NK-92 (cell line): ENCODE measurements around the gene ZKSCAN8.

Experiments
- DNase-seq: peaks from one replicate; lab custom pipeline; 2025; ENCODE audit not compliant: unreplicated experiment; lab: John Stamatoyannopoulos, UW

ZKSCAN8 gene

DNA sequence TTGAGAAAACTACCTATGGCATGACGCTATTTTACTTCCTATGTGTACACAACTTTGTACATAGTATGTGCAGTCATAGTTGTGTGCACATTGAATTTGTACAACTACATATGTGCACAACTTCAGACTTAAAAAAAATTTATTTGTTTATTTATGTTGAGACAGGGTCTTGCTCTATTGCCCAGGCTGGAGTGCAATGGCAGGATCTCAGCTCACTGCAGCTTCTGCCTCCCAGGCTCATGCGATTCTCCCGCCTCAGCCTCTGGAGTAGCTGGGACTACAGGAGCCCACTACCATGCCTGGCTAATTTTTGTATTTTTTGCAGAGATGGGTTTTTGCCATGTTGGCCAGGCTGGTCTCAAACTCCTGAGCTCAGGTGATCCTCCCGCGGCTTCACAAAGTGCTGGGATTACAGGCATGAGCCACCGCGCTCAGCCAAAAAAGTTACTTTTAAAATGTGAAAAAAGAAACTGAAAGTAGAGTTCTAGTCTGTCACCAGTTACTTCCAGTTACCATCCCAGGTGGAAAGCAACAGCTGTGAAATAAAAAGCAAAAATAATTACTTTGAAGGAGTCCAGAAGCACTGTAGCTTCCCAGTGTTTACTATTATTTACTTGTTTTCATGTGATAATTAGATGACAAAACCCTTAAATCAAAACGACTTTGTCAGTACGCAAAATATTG, 1.7 kb upstream of the ZKSCAN8 start:
- no peak for DNase-seq

DNA sequence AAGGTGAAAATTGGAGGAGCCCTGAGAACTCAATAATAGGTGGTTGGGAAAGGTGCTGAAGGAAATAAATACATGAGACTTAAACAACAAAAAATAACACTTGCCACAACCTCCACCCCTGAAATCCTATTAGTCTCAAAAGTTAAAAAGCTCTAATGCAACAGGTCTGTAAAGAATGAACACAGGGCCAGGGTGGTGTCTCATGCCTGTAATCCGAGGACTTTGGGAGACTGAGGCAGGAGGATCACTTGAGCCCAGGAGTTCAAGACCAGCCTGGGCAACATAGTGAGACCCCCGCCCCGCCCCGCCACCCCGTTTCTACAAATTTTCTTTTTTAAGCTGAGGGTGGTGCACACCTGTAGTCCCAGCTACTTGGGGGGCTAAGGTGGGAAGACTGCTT, 1.1 kb upstream of the ZKSCAN8 start:
- DNase-seq, result no peak

DNA sequence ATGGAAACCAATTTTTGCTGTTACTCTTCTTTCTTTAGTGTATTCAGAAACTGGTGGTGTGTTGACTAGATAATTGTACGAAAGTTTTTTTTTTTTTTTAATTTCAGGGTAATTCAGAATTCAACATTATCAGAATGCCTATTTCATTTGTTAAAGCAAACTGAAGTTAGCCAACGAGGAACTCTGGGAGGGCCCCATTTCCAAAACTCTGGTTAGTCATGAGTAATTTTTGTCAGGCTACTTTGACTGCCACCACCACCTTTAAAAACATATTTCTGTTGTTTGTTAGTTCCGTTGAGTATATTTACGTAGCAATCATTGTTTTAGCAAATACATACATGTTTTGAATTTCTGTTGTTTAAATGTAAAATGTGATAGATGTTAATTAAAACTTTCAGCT, 763 bp downstream of the ZKSCAN8 start:
- no peak for DNase-seq

DNA sequence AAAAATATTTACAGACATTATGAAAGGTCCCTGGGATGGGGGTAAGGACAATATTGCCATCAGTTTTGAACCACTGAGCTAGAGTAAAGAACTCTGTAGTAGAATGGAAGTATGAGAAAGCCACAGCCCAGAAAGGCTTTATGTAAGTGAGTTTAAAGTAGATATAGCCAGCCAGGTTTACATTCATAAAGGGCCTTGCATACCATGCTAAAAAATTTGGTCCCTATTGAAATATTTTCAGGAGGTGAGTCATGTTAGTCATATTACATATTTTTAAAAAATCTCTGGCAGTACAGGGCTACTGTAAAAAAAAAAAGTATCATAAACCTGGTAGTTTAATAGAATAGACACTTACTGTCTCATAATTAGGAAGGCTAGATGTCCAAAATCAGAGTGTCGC, 3.5 kb downstream of the ZKSCAN8 start:
- no peak for DNase-seq

DNA sequence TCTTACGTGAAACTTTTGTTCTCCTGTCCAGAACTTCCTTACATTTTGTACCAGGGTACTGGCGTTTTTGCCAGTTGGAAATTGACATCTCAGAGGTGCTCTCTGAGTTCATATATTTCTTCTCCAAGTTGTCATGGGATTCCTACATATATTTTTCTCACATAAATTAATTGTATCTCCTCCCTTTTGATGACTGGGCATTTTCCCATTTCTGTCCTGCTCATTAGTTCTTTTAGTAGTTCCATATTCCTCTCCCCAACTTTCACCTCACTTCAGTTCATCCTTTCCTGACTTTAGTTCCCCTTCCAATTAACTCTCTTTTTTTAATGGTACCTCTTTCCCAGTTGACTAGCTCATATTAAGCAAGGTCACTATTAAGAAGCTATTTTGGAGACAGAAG, 10.8 kb downstream of the ZKSCAN8 start:
- no peak for DNase-seq

DNA sequence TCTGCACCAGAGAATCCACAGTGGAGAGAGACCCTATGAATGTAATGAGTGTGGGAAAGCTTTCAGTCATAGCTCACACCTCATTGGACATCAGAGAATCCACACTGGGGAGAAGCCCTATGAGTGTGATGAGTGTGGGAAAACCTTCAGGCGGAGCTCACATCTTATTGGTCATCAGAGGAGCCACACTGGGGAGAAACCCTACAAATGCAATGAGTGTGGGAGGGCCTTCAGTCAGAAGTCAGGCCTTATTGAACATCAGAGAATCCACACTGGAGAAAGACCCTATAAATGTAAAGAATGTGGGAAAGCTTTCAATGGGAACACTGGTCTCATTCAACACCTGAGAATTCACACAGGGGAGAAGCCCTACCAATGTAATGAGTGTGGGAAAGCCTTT, 11.9 kb downstream of the ZKSCAN8 start:
- DNase-seq, result no peak

DNA sequence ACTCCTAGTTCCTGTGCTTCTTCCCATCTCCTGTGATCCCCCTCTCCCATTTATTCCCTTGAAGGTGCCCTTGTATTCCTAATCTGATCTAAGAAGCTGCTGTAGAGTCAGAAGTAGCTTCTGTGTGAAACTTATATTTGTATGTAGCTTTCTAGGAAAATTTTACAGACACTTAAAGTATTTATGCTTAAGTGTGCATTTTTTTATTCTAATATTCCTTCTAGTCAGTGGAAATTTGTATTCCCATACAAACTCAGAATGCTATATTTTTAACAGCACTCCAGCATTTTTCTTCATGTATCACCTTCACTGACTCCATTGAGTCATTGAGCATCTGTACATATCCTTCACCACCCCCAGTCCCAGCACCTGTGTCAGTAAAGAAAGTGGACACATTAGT, 12.7 kb downstream of the ZKSCAN8 start:
- no peak for DNase-seq

DNA sequence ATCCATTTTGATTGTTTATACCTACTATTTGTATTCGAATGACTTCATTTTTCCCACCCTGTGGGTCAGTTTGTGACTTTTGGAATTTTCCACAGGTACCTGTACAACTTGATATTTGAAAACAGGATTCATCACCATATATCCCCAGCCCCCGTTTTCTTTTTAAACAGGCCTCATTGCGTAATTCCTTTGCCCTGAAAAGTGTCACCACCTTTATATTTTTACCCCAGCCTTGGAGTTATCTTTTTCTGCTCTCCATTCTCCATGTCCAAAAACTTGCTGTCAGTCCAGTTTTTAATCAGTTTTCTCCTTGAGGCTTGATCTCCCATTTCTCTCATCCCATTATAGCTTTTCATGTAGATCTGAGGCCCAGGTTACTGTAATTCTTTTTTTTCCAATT, 16.6 kb downstream of the ZKSCAN8 start:
- DNase-seq, result no peak

DNA sequence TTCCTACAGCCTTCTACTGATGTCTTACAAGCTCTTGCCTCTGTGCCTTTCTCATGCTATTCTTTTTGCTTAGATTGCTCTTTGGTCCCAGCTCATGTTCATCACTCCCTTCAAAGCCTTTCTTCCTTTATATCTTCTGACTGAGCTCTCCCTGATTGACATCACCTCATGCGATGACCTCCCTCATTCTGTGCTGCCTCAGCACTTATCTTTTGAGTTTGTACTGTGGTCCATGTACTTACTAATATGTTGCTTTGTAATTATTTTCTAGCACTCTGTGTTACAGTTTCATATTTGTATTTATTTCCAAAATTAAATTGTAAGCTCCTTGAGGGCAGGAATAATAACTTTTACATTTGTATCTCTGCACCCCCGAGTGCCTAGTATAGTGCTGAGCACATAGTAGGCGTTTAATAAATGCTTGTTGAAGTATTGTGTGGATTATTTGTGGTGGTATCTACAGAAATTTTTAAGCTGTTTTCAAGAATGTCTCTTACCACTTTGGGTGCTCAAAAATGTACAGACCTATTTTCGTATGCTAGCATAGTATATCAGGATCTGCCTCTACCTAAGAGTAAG, 17.4 kb downstream of the ZKSCAN8 start:
- DNase-seq, result no peak

DNA sequence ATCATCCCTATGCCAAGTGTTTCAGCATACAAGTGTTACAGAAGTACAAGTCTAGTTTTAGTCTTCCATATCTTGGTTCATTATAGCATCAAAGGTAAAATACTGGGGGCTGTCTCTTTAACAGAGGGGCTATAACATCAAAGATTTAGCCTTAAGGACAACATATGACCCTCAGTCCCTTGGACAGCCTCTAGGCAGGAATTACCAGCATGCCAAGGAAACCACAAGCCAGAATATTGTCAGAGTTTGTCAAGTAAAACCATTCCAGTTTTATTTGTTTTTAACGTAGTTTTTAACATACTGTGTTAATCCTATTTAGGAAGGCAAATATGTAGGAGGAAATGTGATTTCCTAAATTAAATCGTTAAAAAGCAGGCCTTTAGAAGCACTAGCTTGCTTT, 18.6 kb downstream of the ZKSCAN8 start:
- DNase-seq, result no peak

DNA sequence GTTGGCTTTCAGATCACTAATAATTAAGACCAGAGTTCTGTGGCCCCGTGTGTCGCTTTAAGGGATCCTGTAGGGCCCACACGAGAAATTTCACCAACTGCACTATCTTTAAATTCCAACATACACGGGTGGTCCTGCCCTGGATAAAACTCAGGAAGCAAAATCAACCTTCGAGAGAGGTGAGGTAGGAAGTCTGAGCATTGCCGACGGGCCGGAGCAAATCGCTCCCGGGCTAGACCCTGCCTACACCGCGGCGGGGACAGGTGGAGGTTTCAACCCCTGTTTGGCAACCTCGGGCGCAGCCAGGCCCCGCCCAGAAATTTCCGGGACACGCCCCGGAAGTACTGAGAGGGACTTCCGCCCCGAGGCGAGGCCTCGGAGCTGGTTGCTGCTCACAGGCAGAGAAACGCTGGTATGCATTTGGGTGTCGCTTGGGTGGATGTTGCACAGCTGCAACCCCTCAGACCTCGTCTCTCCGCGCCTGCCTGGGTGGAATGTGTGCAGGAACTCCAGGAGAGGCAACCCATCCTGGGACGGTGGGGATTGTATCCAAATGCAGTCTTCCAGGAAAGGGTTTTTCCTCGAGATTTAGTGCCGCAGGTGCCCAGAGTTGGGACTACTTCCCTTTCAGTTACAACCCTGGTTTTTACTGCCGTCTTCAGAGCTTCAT, 19.9 kb downstream of the ZKSCAN8 start:
- DNase-seq, result peak; percentile 15

DNA sequence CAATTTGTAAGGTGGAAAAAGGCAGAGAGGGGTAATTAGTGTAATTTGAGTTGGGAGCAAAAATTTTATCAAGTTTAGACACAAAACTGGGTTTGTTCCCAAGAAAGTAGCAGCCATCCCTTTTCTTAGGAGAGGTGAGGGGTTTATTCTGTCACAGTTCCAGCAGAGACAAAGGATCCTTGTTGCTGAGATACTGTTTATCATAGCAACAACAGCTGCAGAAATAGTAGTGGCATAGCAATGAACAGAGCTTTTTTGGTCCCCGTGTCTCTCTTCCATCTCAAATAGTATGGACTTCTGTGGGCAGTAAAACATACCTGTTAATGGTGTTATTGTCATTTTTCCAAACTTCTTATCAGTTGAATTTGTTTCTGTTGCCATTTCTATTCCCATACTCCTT, 23.9 kb downstream of the ZKSCAN8 start:
- DNase-seq, result no peak

DNA sequence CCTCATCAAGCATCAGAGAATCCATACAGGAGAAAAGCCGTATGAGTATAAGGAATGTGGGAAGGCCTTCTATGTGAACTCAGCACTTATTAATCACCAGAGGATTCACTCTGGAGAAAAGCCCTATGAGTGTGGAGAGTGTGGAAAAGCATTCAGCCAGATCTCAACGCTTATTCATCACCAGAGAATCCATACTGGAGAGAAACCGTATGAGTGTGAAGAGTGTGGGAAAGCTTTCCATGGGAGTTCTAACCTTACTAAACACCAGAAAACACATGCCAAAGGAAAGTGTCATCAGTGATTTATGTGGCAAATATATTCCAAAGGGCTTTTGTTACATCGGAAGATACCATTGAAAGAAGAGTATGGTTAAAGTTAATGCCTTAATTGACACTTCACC, 25.4 kb downstream of the ZKSCAN8 start:
- no peak for DNase-seq

DNA sequence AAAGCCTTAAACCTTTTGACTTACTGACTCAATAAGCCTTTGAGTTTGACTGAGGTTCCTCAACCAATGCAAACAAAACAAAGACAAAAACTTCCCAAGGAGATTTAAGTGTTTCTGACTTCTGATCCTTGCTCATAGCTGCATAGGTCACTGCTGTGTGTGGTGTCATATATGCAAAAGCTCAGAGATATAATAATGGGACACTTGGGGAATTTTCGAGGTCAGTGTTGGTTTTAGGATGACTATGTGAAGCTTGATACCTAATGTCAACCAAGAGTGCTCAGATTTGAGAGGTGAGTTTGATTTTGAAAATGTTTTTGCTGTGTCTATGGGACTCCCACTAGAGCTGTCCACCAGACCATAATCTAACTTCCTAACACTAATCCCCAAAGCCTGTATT, 26.2 kb downstream of the ZKSCAN8 start:
- DNase-seq, result no peak

DNA sequence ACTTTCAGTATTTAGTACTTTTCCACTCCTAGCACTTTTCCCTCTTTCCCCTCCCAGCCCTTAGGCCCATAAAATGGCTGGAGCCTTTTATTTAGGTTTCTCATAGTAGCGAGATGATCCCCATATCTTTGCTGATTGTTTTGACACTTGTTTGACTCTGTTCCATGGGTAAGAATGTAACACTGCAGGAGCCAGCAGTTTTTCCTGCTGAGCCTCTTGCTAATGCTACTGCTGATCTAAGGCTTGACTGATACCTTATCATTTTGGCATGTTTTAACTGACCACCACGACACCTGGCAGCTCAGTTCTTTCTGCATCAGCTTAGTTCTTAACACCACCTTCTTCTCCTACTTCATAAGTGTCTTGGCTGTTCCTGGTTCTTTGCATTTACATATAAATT, 29.6 kb downstream of the ZKSCAN8 start:
- DNase-seq, result no peak

DNA sequence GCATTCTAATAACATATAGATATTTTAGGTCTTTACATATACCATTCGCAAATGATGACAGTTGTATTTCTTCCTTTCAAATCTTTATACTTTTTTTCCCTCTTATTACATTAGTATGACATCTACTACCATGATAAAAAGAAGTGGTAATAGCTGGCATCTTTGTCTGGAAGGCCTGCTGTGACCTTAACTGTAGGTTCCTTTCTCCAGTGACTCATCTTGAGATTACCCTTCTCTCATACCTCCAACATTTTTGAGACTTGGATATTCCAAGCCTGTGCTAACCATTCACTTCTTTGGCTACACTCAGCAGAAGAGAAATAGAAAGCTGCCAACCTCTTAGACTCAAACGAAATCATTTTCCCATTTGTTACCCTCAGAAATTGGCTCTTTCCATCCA, 30.3 kb downstream of the ZKSCAN8 start:
- no peak for DNase-seq

DNA sequence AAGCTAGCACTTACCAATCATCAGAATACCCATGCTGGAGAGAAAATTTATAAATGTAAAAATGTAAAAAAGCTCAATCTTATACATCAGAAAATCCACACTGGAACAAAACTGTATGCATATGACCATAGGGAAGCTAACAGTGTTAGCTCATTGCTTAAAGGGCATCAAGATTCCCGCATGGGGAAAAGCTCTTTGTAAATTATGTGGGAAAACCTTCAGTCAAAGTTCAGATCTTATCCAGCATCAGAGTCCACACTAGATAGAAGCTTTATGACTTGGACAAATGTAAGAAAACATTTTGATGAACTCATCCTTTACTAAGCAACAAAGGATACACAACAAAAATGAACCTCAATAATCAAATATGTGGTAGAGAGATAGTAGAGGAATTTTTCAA, 34.7 kb downstream of the ZKSCAN8 start:
- no peak for DNase-seq

DNA sequence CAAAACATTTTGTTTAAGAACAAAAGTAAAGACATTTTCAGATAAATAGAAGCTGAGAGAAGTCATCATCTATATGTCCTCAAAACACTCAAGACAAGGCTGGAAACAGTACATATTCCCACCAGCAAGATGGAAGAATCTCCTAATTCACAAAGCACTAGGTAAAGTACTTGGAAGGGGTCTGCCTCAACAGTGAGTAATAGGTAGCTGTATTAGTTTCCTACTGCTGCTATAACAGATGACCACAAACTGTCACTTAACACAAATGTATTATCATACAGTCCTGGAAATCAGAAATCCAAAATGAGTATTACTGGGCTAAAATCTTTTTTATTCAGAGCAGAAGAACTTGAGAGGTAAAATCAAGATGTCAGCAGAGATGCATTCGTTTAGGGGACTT, 40.6 kb downstream of the ZKSCAN8 start:
- DNase-seq, result no peak

DNA sequence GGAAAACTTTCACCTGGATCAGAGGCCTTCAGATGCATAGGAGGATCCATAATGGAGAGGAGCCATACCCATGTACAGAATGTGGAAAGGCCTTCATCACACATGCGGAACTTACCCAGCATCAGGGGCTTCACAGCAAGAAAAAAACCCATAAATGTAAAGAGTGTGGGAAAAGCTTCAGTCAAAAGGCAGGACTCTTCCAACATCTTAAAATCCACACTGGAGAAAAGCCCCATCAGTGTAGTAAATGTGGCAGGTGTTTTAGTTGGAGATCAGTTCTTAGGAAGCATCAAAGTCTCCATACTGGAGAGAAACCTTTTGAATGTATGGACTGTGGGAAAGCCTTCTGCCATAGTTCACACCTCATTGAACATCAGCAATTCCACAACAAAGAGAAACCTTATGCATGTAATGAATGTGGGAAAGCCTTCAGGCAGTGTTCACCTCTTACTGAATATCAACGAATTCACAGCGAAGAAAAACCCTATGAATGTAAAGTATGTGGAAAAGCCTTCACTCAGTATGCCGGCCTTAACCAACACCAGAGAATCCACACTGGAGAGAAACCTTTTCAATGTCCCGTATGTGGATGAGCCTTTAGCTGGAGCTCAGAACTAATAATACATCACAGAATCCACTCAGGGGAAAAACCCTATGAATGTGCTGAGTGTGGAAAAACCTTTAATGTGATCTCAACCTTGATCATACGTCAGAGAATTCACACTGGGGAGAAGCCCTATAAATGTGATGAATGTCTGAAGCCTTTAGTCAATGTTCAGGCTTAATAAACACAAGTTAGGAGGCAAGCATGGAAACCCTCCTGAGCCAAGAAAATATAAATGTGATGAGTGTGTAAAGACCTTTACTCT, 46.7 kb downstream of the ZKSCAN8 start:
- DNase-seq, result no peak

DNA sequence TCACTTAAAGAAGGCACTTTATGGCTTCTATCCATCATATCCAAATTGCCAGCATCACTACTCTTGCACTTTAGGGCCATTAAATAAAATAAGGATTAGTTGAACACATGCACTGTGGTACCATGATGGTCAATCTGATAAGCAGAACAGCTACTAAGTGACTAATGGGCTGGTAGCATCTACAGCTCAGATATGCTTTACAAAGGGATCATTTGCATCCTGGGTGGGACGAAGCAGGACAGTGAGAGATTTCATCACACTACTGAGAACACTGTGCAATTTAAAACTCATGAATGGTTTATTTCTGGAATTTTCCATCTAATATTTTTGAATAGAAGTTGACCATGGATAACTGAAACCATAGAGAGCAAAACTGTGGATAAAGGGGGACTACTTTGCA, 58.3 kb downstream of the ZKSCAN8 start:
- DNase-seq, result no peak

DNA sequence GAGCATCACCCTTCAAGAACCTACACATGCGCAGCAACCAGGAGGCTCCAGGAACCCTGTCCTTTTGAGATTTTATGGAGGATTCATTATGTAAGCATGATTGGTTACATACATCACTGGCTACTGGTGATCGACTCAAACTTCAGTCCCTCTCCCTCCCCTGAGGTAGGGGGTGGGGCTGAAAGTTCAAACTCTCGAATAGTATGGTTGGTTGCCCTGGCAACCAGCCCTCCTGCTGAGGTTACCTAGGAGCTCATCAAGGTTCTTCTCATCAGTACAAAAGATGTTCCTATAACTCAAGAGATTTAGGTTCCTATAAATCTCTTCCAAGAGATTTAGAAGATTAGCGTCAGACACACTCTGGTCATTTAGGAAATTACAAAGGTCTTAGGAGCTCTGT, 61.5 kb downstream of the ZKSCAN8 start:
- DNase-seq, result no peak

DNA sequence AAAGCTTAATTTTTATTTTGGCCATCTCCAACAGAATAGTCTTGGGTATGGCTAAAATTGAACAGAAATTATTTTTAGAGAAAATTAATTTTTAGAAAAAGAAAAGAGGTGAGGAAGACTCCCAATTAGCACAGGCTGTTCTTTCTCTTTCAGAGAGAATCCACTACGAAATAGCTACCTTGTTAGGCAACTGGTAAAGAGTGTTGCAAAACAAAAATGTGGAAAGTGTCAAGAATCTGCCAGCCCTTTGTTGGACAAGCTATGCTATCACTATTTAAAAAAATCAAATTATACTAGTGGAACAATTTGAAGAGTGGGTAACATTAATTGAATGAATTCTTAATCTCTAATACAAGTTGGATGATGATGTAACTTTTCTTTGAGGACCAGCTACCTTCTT, 64.2 kb downstream of the ZKSCAN8 start:
- DNase-seq, result no peak
